HG03432 (cell line): ENCODE results near the gene RELT.

ENCODE experiments used
- ATAC-seq: cut with Tn5 transposase; IDR thresholded peaks from one replicate; pipeline ENCODE4 v1.9.1; 2021; ENCODE audit warnings: mild to moderate bottlenecking, moderate library complexity; ENCODE audit not compliant: unreplicated experiment

The RELT gene

DNA sequence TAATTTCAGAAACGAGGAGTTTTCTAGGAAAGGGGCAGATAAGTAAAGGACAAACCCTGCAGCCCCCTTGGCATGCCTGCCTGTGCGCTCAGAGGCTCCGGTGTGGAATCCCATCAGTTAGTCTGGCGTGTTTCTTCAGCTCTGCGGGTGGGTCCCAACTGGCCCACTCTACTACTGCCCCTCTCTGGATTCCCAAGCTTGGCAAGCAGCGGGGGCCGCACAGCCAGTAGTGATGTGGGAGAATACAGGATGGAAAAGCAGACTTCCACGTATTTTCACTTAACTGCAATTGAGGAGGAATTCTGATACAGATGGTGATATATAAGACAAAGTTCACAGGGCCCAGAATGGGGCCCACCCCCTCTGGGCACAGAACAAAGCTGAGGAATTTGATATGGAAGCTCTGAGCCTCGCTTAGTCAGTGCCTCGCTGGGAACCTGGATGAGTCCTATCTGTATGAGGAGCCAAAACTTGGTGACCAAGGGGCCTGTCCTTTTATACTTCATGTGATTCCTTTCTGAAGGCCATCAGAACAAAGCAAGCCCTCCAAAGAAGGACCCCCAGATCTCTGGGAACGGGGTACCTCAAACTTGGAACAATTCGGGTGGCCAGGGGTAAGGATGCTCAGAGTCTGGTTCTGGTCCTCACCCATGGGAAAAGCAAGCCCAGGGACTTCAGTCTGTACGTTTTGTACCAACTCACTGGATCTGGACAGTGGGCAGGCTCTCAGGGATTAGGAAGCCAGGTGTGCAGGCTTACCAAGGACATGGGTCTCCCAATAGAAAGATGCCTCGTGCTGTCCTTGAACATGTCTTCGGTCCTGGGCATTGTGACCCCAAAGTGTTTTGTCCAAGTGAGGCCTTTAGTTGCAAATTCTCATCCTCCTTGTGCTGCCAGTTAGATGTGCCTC, 26.0 kb downstream of the RELT start:
- ATAC-seq, result no peak

- no peak for ATAC-seq
Observed at GRCh38 chr11:73402834-73403185, 26.6 kb downstream of the RELT start.

DNA sequence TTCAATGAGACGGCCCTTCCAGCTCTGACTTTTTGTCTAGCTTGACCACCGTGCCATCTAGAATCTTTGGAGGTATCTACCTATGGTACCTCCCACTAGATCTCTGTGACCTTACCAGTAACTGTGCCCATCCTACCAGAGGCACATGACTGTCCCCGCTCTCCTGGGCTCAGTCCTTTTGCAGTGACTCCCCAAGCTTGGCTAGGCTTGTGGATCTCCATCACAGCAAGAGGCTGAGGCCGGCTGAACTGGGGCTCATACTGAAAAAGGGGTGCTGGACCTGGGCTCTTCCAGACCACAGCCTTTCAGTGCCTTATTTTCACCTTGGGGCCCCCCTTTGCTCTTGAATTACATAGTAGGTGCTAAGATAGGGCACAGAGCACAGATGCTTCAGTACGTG, 27.3 kb downstream of the RELT start:
- no peak for ATAC-seq

GRCh38 chr11:73404048-73404447, 27.8 kb downstream of the RELT start:
- ATAC-seq, result no peak

DNA sequence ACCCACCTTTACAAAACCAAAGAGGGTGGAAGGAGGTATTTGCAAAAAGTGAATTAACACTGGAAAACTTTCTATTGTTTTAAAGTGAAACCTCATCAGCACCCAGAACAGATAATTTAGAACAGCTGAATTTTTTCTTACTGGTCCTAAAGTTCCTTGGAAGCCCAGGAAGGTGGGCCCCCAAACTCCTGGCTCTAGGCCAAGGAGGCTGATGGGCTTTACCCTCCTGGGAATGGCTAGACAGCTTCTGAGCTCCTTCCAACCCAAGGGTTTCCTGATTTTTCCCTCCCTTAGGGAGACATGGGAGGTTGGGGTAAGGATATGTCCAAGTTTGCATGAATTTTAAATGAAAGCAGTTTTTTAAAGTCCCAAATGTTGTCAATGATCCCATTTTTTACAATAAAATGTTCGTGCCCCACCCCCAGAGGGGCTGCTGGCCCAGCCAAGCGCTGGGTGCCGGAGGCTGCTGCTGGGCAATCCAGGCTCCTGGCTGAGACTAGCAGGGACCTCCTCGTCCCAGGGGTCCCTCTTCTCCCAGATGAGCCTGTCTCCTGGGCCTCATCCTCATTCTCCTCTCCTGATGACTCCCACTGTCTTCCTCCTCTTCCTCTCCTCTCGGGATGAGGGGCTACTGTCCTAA, 28.4 kb downstream of the RELT start:
- no peak for ATAC-seq

DNA sequence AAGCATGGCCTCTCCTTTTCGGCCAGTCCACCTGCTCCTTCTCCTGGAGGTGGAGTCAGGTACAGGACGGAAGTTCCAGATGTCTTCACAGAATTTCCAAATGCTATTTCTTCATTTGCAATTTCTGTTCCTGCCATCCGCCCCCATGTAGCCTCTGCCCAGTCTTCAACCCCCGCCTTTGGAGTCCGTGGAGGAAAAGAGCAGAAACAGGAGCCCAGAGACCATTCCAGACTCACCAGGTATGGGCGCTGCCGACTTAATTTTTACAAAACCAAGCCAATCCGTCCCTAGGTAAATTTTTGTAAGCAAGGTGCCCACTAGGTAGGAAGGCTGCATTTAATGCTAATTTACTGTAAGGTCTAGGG, 28.9 kb downstream of the RELT start:
- no peak for ATAC-seq

- no peak for ATAC-seq
Observed at GRCh38 chr11:73406131-73406530, 29.9 kb downstream of the RELT start.

DNA sequence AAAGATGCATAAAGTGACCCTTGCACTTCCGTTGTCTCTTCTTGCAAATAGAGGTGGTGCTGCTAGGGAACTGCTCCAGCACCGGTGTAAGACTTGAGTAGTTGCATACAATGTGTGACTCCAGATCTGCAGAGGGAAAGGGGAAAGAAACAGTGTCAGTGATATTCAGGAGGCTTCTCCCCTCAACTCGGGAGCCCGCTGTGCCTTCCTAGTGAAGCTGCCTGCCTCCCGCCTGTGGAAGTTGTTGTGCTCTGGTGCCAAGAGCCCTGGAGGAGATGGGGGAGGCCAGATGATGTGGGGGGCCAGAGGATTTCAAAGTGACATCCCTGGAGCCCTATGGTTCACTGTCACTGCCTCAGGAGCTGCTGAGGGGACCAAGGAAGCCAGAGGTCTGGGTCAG, 30.4 kb downstream of the RELT start:
- ATAC-seq, result no peak

DNA sequence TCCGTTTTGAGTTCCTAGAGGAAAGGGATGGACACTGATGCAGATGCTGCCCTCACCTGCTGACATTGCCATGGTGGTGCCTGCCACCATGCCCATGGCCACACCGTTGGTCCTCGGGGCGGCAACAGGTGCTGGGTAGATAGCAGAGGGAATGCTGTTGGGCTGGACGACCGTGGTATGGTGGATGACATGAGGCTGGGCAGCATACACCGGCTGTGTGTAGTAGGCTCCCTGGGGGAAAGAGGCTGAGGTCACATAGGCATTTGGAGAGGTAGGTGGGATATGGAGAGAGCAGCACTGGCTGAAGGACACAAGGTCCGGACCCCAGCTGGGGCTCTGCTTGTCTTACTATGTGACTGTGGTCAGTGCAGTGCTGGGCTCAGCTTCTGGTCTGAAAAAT, 33.2 kb downstream of the RELT start:
- no peak for ATAC-seq

DNA sequence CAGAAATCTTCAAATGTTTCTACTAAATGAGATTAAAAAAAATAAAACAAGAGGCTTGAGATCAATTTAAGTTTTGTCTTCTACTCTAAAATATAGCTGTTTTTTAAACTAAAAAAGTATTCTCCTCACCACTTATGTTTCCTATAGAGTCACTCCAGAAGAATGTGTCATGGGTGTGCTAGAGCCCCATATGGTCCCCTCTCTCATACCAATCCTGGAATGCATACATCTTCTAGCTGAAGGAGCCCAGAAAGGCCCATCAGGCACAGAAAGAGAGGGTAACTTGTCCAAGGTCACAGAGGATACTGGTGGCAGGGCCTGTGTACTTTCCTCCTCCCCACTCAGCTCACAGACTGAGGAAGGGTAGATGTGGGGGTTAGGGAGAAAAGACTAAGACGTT, 34.4 kb downstream of the RELT start:
- ATAC-seq, result no peak

- no peak for ATAC-seq
Observed at GRCh38 chr11:73411031-73411430, 34.8 kb downstream of the RELT start.

DNA sequence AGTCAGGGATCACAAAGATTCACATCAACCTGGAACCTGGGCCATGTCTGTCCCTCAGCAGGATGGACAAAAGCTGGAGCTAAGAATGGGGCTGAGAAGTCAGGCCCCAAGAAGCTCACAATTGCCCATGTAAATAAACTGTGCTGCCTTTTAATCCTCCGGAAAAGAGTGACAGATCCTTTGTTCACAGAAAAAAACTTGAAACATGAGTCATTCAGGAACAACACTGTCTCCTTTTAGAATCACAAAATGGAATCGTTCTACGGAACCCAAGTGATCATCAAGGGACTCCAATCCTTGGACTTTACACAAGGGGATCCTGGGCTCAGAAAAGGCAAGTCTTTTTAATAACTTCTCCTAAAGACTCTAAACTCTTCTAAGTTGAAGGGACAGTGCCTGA, 36.1 kb downstream of the RELT start:
- ATAC-seq, result no peak

DNA sequence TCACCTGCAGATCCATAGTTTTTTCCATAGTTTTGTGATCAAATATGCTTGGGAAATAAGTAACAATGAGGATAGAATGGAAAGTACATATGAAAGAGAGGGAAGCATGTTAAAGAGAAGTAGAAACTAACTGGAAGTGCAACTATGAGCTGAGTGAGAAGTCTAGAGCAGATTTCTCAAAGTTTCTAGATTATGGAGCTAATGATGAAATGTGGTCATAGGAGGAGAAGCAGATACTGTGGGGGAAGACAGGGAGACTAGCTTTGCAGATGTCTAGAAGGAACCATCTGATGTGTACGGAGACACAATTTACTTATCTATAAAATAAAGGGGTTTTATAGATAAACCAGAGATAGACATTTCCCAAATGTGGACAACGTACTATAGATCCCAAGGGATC, 37.1 kb downstream of the RELT start:
- ATAC-seq, result no peak

- ATAC-seq, result no peak
Observed at GRCh38 chr11:73414977-73415651, 38.9 kb downstream of the RELT start.

DNA sequence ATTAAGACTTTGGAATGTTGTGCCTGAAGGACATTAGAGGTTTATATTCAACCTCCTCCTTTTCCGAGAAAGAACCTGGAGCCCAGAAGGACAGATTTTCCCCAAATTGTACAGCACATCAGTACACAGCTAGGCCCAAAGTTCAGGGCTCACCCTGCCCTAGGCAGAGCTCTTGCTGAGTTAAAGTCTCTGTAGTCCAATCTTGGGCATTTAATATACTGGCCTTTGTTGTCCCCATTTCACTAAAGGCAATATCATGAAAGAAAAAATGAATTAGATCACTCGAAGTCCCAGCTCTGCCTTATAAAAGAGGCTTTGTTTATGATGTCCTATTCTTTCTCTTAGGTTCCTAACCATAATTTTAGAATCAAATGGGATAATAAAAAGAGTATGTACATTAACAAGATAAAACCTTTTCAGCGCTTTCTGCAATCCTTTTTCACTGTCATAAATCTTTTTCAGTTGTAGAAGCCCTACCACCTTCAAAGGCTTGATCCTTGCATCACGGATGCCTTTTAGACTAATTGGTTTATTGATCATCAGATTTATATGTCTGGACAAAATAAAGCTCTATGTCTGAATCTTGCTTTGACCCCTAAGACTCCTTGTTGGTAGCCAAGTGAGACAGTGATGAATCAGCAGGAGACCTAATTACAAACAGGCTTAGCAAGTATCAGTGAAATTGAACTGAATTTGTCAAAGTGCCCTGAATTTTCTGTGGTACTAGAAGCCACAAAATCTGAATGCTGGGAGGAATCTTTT, 39.8 kb downstream of the RELT start:
- ATAC-seq, result no peak

DNA sequence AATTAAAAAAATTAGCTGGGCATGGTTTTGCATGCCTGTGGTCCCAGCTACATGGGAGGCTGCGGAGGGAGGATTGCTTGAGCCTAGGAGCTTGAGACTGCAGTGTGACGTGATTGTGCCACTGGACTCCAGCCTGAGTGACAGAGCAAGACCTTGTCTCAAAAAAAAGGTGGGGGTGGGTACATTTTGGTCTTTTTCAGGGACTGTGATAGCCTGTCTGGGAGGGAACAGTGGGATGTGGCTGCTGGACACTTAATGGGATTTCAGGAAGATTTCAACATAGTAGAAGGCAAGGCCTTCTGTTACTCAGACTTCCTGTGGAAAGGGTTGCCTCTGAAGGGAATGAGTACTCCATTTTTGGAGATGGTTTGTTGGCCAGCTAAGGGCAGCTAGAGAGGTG, 40.6 kb downstream of the RELT start:
- no peak for ATAC-seq

DNA sequence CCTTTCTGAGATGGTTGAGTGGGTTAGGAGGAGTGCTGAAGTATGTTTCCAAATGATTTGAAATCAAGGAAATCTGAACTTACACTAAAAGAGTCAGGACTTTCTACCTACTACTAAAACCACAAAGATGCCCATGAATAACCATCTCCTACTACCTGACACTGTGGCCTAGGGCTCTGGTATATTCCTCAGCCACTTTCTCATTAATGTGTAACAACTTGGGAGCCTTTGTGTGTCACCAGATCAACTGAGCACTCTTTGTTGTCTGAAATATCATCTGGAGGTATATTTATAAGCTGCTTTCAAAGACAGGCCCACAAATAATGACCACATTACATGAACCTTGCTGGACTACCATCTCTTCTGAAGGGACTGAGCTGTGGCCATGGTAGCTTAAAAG, 43.9 kb downstream of the RELT start:
- ATAC-seq, result no peak

DNA sequence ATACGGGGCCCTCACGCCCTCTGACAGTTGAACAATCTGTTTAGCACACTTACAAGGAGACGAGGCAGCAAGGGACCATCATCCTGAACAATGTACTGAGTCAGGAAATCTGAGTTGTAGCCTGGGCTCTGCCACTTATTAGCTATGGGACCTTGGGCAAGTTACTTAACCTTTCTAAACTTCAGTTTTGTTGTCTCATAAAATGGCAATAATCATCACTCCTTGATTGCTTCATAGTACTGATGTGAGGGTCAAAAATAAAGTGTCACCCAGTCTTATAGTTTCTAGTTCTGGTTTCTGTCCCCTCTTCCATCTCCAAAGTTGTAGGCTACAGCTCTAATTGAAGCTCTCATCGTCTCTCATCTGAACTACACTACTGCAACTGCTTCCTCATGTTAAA, 46.7 kb downstream of the RELT start:
- ATAC-seq, result no peak

- ATAC-seq, result no peak
Observed at GRCh38 chr11:73423506-73423905, 47.3 kb downstream of the RELT start.

- no peak for ATAC-seq
Observed at GRCh38 chr11:73425108-73425507, 48.9 kb downstream of the RELT start.

- no peak for ATAC-seq
Observed at GRCh38 chr11:73426219-73426850, 50.1 kb downstream of the RELT start.
